Aortic smooth muscle cell (primary cell): ENCODE results near the gene CKAP5. TPM values are rescaled to one million over a fixed set of nuclear protein-coding genes. Genes with fewer than 3 reads are reported as not detected.

Experiments
- total RNA-seq: library from RNA; depleted of rRNA; stranded (reverse); fragments of >200 nt; gene quantifications from 2 replicates; pipeline ENCODE4 v1.2.3, GENCODE V29; 2014

The CKAP5 gene
- 72.9 and 76.9 TPM in 2 replicates for total RNA-seq

GRCh38 chr11:46845740-46846509 is at the start of gene CKAP5:
CKAP5 (minus strand) TSS chr11:46846280; CDS start chr11:46821231, 25,049 bp downstream.

DNA sequence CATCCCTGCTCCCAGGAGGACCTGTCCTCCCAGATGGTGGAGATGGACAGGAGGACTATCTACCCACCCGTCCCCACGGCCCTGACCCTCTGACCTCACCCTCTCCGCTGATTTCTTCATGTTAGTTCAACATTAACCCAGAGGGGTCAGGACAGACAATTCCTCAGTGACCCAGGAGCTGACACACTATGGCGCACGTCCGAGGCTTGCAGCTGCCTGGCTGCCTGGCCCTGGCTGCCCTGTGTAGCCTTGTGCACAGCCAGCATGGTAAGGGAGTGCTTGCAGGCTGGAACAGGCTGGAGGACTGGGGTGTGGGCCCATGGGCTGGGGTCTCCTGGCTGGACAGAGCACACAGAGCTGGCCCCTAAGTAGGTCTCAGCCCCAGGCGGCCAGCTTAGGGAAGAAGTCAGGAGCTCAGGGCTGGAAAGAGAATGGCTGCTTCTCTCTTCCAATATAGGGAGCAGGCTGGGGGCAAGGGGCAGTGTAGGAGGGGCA is 127.0 kb downstream of the CKAP5 start, which contains the start of gene F2:
Gene F2, plus strand, starts transcription at position 166 of the 495 bp plus-strand sequence. Its CDS starts 23 bp downstream, at position 189.

GRCh38 chr11:46700241-46701077 is 145.6 kb downstream of the CKAP5 start, which contains the start of the genes ARHGAP1 and ZNF408:
ARHGAP1 (minus strand) TSS chr11:46700619; CDS start chr11:46696107, 4,512 bp downstream.
ZNF408 (plus strand) TSS chr11:46701031; CDS start chr11:46701048, 17 bp downstream.

Other genes with a start within 250 kb of the CKAP5 start
- gene HARBI1, start 229.1 kb downstream of the CKAP5 start, total RNA-seq, result 5.3 TPM in 2 replicates
- 72.3 and 75.7 TPM in 2 replicates for gene ATG13, start 228.7 kb downstream of the CKAP5 start, total RNA-seq
- 40.6 and 49.9 TPM in 2 replicates for gene ARHGAP1, start 145.7 kb downstream of the CKAP5 start, total RNA-seq
- 5.0 and 6.0 TPM in 2 replicates for gene ZNF408, start 145.2 kb downstream of the CKAP5 start, total RNA-seq
- not detected in 2 replicates for gene F2, start 127.1 kb downstream of the CKAP5 start, total RNA-seq
- 1.1 and 2.2 TPM in 2 replicates for gene LRP4, start 72.3 kb upstream of the CKAP5 start, total RNA-seq
- 14.4 and 15.7 TPM in 2 replicates for gene CSTPP1, start 90.5 kb upstream of the CKAP5 start, total RNA-seq